GM12878 (cell line): ENCODE data around the gene MTX1. TPM values are rescaled to one million over a fixed set of nuclear protein-coding genes. Genes with fewer than 3 reads are reported as not detected.

Experiments
- ATAC-seq: fragments of 200-7000 bp; cut with Tn5 transposase; 3 replicates; pipeline ENCODE4 v1.9.1; 2020; ENCODE audit warnings: mild to moderate bottlenecking, moderate library complexity
- BruUV-seq: library from RNA; stranded (reverse); fragments of 400-500 nt; replicated peaks from 2 replicates; lab custom pipeline; 2021; lab: Mats Ljungman, UMichigan
- CTCF ChIA-PET: fragments of 300-600 bp; sonication (Branson Sonifier 250); formaldehyde crosslinking; extraction: SDS; loops from one replicate; lab custom pipeline; 2021; ENCODE audit warnings: inconsistent platforms; lab: Yijun Ruan, JAX
- POLR2A ChIA-PET: fragments of 350-600 bp; formaldehyde crosslinking; extraction: SDS; loops from one replicate; lab custom pipeline; 2021; ENCODE audit warnings: inconsistent platforms; lab: Charles Lee
- RAD21 ChIA-PET: fragments of 300-600 bp; sonication (Branson Sonifier 250); formaldehyde crosslinking; loops from one replicate; lab custom pipeline; 2023; ENCODE audit warnings: antibody characterized with exemption; ENCODE audit not compliant: unreplicated experiment; lab: Charles Lee
- SMC1A ChIA-PET: fragments of 300-600 bp; sonication (Branson Sonifier 250); formaldehyde crosslinking; loops from one replicate; lab custom pipeline; 2023; ENCODE audit not compliant: unreplicated experiment, uncharacterized antibody; lab: Charles Lee
- DNase-seq: peaks from one replicate; pipeline ENCODE4 v3.0.0-alpha.2; 2011; ENCODE audit warnings: low read depth, low spot score
- FAIRE-seq: peaks from 3 replicates; lab custom pipeline; 2011; peaks lifted over from hg19 to GRCh38; lab: Jason Lieb, UNC
- H2AFZ ChIP-seq: 2 replicates; pipeline ENCODE4 v1.6.0; 2011; ENCODE audit warnings: low read depth, low read length, control low read depth; ENCODE audit not compliant: control insufficient read depth
- H3K27ac ChIP-seq: 2 replicates; pipeline ENCODE4 v1.5.1; 2011; ENCODE audit warnings: control low read depth; ENCODE audit not compliant: control insufficient read depth, insufficient read depth
- H3K27me3 ChIP-seq, 2 experiments: replicated peaks in 1 of 2; 2 replicates each; pipeline versions ENCODE4 v1.6.0 to v1.6.1; 2011; ENCODE audit warnings: low read length in 1 of 2; ENCODE audit not compliant: control insufficient read depth in 2 of 2, insufficient read depth in 2 of 2
- H3K36me3 ChIP-seq, 2 experiments: 2 replicates each; pipeline ENCODE4 v1.5.1; 2011; ENCODE audit warnings: low read length in 1 of 2; ENCODE audit not compliant: control insufficient read depth in 2 of 2, insufficient read depth in 2 of 2
- H3K4me1 ChIP-seq: 2 replicates; pipeline ENCODE4 v1.6.1; 2011; ENCODE audit warnings: mild to moderate bottlenecking, low read length, moderate library complexity, mixed read lengths; ENCODE audit not compliant: control insufficient read depth, insufficient read depth
- H3K4me2 ChIP-seq: 2 replicates; pipeline ENCODE4 v1.6.0; 2011; ENCODE audit warnings: control low read depth; ENCODE audit not compliant: control insufficient read depth, insufficient read depth
- H3K4me3 ChIP-seq: fragments of 200-600 bp; sonication (generic); 2 replicates; pipeline ENCODE4 v1.5.1; 2016
- H3K79me2 ChIP-seq: 2 replicates; pipeline ENCODE4 v1.6.0; 2011; ENCODE audit warnings: low read length; ENCODE audit not compliant: control insufficient read depth, insufficient read depth
- H3K9ac ChIP-seq: 2 replicates; pipeline ENCODE4 v1.8.0; 2011; ENCODE audit warnings: low read length, control low read depth, mixed read lengths; ENCODE audit not compliant: control insufficient read depth, insufficient read depth
- H3K9me3 ChIP-seq: replicated peaks from 3 replicates; pipeline ENCODE4 v1.5.1; 2011; ENCODE audit warnings: mild to moderate bottlenecking, low read length; ENCODE audit not compliant: control insufficient read depth, insufficient read depth
- H4K20me1 ChIP-seq: 2 replicates; pipeline ENCODE4 v1.6.0; 2011; ENCODE audit not compliant: control insufficient read depth, insufficient read depth
- CEBPB ChIP-seq, 2 experiments: fragments of 150-350 bp in 1 of 2; IDR thresholded peaks; 2 replicates each; pipeline ENCODE4 v1.6.1; 2012 to 2014; ENCODE audit warnings: low read depth in 2 of 2, low read length in 2 of 2, borderline replicate concordance in 1 of 2, inconsistent platforms in 1 of 2
- KLF5 ChIP-seq: fragments of 450-650 bp; IDR thresholded peaks from 2 replicates; pipeline ENCODE4 v1.6.1; 2014; ENCODE audit warnings: mild to moderate bottlenecking; ENCODE audit not compliant: partially characterized antibody
- MTA2 ChIP-seq: fragments of 450-650 bp; IDR thresholded peaks from 2 replicates; pipeline ENCODE4 v1.6.1; 2016; ENCODE audit warnings: low read depth, mild to moderate bottlenecking, moderate library complexity
- NR2C1 ChIP-seq: fragments of 450-650 bp; IDR thresholded peaks from 2 replicates; pipeline ENCODE4 v1.6.1; 2017; ENCODE audit warnings: antibody characterized with exemption, mild to moderate bottlenecking, moderate library complexity
- ZNF274 ChIP-seq: IDR thresholded peaks from one replicate; pipeline ENCODE4 v1.8.0; 2011; ENCODE audit not compliant: insufficient read length, insufficient read depth
- ZNF384 ChIP-seq: IDR thresholded peaks from 2 replicates; pipeline ENCODE4 v1.6.1; 2012; ENCODE audit warnings: low read depth, mild to moderate bottlenecking, low read length, improper control_type of control experiment, borderline replicate concordance
- WGBS: methylation state at CpG from one replicate; pipeline ENCODE4 v1.1.6; 2016; ENCODE audit warnings: low lambda C conversion rate; ENCODE audit not compliant: insufficient replicate concordance, insufficient coverage; ENCODE audit errors: missing lambda C conversion rate; 5-methylcytosine and 5-hydroxymethylcytosine counted together
- in situ Hi-C: fragments of 300-500 bp; cut with MboI; formaldehyde crosslinking; loops from 9 replicates; pipeline ENCODE4 v1.14.3; 2018; ENCODE audit warnings: mixed read lengths
- intact Hi-C: fragments of 100-400 bp; cut with micrococcal nuclease; formaldehyde crosslinking; loops from one replicate; pipeline ENCODE4 v1.14.2; 2022; ENCODE audit not compliant: unreplicated experiment
- polyA plus RNA-seq, 11 experiments: library from polyadenylated mRNA; depleted of rRNA in 4 of 11; unstranded in 6 of 11; stranded (reverse) in 5 of 11; fragments of >200 nt; fragmentation: Nextera tagmentation in 4 of 11; fragmentation: Illumina TruSeq in 1 of 11; extraction: Ambion mirVana in 4 of 11; extraction: Trizol in 1 of 11; gene quantifications; 1 replicate in 1 of 11; 2 replicates in 10 of 11; pipeline versions ENCODE4 v1.2.1 to v1.2.3, GENCODE V29; 2011 to 2016; ENCODE audit warnings: inconsistent platforms in 2 of 11, missing spikeins in 2 of 11, low read depth in 1 of 11
- total RNA-seq, 4 experiments: library from RNA; depleted of rRNA in 3 of 4; stranded (reverse); fragments of >200 nt in 3 of 4; fragmentation: Illumina TruSeq in 1 of 4; extraction: Trizol in 1 of 4; gene quantifications; 2 replicates each; pipeline versions ENCODE4 v1.2.1 to v1.2.3, GENCODE V29; 2013 to 2021
- TF ChIP-seq, protein P1 (sequence below): IDR thresholded peaks from 2 replicates; pipeline ENCODE4 v1.6.1; 2011; ENCODE audit warnings: mild to moderate bottlenecking, low read depth, low read length, moderate library complexity; ENCODE audit not compliant: insufficient replicate concordance

Gene MTX1
- total and polyA plus RNA-seq, 10 of the 15 experiments (the other 5 are each of a cell fraction or from before 2014, with no cell fraction given): 15.8 to 92.0 (median 49.1) TPM

DNA sequence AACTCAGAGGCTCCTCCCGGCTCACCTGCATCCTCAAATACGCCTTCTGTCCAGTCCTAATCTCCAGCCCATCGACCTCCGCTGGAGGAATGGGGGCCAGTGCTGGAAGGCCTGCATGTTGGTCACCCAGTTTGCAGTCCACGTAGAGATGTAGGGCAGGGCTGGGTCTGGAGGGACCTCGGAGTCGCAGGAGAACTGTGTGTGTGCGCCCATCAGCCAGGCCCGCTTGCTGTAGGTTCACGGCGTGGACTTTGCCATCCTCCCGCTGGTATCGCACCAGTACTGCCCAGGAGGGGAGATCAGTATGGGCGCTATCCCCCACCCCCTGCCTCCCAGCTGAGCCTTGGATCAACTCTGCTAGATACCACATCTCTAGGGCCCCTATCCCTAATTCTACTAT, 3.5 kb upstream of the MTX1 start:
- H3K79me2 ChIP-seq: peaks cover 10% of the 10 kb centered on the region
- no peak overlapping the region for H3K9ac ChIP-seq
- FAIRE-seq: no peak
- H3K4me1 ChIP-seq: peaks cover 14% of the 10 kb centered on the region
- no peak for ATAC-seq
- intact Hi-C loops (loop anchor here (5.0 kb wide), 2 partner anchors 37 to 387 kb away; a partner anchor contains a TSS), in situ Hi-C loops (no loop called here)
- no peaks in the 10 kb centered on the region for H4K20me1 ChIP-seq
- no peak overlapping the region for H3K4me3 ChIP-seq
- 83% methylated on average over 14 of the region's 14 CpGs for WGBS
- ChIA-PET SMC1A (interaction anchor here (1.2 kb wide), 1 partner anchor 38 kb away, joined by 3 read pairs; no protein-coding TSS in a partner anchor), RAD21 (interaction anchor here (1.4 kb wide), 1 partner anchor 21 kb away, joined by 4 read pairs; no protein-coding TSS in a partner anchor), CTCF (interaction anchor here (0.6 to 5.7 kb wide), 6 partner anchors 11 to 405 kb away, joined by 3 to 154 read pairs (median 6); partner anchors contain the start of genes KRTCAP2 and MSTO1), POLR2A (interaction anchor here (0.6 kb wide), 1 partner anchor 41 kb away, joined by 3 read pairs; no protein-coding TSS in a partner anchor)
- H3K4me2 ChIP-seq: no peak overlapping the region
- no peaks in the 10 kb centered on the region for H3K9me3 ChIP-seq
- H3K27me3 ChIP-seq: no peaks in the 10 kb centered on the region; a peak in 1 of 4 replicates
- no peaks in the 10 kb centered on the region for H3K36me3 ChIP-seq
- no peak for DNase-seq
- BruUV-seq: no TSS peak
- H2AFZ ChIP-seq: no peak overlapping the region
- TF ChIP-seq KLF5: no peak
- TF ChIP-seq MTA2: no peak
- no peak for TF ChIP-seq ZNF274
- TF ChIP-seq ZNF384: no peak
- TF ChIP-seq NR2C1: no peak
- no peak for TF ChIP-seq CEBPB (IDR thresholded peaks at IDR 0.05; ENCODE audit: borderline replicate concordance in 1 of 2, low read depth in 2 of 2, low read length in 2 of 2)
- TF ChIP-seq, protein P1, sequence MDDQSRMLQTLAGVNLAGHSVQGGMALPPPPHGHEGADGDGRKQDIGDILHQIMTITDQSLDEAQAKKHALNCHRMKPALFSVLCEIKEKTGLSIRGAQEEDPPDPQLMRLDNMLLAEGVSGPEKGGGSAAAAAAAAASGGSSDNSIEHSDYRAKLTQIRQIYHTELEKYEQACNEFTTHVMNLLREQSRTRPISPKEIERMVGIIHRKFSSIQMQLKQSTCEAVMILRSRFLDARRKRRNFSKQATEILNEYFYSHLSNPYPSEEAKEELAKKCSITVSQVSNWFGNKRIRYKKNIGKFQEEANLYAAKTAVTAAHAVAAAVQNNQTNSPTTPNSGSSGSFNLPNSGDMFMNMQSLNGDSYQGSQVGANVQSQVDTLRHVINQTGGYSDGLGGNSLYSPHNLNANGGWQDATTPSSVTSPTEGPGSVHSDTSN: no peak
- H3K27ac ChIP-seq: no peak overlapping the region
